Erythroblast (primary cell): ENCODE measurements around the gene APEX1.

Experiments
- GATA1 ChIP-seq: IDR thresholded peaks from 2 replicates; pipeline ENCODE4 v1.6.1; 2011; ENCODE audit warnings: low read depth, mild to moderate bottlenecking, control low read depth, low read length, moderate library complexity
- POLR2A ChIP-seq: IDR thresholded peaks from 2 replicates; pipeline ENCODE4 v1.6.1; 2011; ENCODE audit warnings: mild to moderate bottlenecking, low read length

GRCh38 chr14:20436363-20436755 is 18.7 kb upstream of the APEX1 start:
- TF ChIP-seq POLR2A = no peak
- no peak for TF ChIP-seq GATA1
